LNCAP (cell line): Measurements from ENCODE around the gene RPL32.

ENCODE experiments used
- TF ChIP-seq, protein P1 (sequence below): fragments of 450-650 bp; IDR thresholded peaks from 2 replicates; pipeline ENCODE4 v1.5.1; 2017; ENCODE audit warnings: mild to moderate bottlenecking

Gene RPL32

DNA sequence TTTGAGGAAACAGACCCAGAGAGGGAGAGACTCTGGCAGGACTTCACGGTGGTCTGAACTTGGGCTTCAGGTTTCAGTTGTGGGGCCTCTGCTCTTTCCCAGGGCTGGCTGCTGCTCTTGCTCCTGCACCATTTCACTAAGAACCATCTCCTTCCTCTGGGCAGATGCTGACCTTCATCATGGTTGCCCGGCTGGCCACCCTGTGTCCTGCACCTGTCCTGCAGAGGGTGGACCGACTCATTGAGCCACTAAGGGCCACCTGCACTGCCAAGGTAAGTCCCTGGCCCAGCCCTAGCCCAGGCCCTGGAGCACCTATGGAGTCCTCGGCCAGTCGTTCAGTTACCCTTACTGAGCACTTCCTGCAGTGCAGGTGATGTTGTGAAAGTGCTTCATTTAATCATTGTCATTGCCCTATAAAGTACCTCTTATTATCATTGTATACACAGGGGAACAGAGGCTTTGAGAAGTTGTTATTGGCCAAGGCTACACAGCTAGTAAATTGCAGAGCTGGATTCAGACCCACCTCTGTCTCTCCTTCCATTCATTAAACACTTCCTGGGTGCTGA, 10.0 kb downstream of the RPL32 start:
- TF ChIP-seq, protein P1, sequence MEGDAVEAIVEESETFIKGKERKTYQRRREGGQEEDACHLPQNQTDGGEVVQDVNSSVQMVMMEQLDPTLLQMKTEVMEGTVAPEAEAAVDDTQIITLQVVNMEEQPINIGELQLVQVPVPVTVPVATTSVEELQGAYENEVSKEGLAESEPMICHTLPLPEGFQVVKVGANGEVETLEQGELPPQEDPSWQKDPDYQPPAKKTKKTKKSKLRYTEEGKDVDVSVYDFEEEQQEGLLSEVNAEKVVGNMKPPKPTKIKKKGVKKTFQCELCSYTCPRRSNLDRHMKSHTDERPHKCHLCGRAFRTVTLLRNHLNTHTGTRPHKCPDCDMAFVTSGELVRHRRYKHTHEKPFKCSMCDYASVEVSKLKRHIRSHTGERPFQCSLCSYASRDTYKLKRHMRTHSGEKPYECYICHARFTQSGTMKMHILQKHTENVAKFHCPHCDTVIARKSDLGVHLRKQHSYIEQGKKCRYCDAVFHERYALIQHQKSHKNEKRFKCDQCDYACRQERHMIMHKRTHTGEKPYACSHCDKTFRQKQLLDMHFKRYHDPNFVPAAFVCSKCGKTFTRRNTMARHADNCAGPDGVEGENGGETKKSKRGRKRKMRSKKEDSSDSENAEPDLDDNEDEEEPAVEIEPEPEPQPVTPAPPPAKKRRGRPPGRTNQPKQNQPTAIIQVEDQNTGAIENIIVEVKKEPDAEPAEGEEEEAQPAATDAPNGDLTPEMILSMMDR, result no peak

DNA sequence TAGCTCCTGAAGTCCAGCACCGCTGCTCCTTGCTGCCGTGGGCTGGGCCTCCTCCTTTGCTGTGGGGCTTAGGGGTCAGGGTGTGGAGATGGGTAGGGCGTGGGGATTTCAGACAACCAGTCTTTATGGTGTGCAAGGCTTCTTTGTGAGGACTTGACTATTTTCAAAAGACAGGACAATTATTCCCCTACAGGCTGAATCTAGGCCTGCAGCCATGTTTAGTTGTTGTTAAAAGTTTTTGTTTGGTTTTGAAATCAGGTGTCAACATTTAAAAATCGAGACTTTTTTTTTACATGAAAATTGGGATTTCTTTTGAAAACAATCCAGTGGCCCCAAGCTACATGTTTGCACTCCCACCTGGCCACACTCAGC, 10.6 kb downstream of the RPL32 start:
- TF ChIP-seq, protein P1, result no peak

DNA sequence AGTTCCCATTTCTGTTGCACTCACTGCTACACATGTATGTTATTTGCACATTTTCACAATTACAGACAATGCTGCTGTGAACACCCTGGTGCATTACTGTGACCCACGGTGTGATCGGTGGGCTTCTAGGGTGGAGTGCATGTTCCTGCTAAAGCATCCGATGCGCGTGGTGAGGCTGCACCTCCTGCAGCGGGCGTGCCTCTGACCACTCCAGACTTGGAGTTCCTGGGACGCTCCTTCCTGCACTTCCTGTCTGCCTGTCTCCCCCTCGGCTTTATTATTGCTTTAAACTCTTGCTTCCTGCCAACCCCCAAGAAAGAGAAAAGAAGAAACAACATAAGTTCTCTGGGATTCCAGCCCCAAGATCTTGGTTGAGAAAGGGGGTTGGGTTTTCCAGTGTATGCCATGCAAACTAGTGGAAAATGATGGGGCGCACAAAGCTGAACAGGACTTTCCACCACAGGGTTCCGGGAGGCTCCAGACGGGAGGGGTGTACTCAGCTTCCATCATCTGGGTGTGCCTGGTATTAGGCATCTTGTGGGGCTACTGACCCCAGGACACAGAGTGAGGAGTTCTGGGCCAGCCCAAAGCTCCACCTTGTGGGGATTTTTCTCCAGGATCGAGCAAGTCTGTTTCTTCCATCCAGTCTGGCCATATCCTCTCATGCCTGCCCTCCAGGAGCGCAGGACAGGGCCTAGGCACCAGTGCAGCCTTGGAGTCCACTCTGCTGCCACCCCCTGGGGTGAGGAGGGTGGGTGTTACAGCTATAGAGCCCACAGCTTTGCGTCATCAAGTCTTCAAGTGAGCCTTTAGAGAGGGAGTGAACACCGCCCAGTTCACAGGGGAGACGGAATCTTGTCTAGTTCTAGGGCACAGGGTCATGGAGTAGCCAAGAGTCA, 11.2 kb downstream of the RPL32 start:
- TF ChIP-seq, protein P1, result no peak

DNA sequence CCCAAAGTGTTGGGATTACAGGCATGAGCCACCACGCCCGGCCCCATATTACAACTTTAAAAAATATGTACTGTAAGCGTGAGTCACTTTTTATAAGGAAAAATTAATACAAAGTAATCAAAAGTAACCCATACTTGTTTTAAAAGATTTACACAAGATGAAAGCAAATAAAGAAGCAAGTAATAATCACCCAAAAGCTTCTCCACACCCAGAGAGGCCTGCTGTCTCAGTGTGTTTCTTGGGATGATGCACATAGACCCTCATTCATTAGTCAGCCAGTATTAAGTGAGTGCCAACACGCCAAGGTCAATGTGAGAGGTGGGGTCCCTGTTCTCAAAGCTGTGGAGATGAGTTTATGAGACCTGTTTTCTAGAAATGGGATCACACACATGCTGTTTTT, 12.0 kb downstream of the RPL32 start:
- TF ChIP-seq, protein P1, result no peak

DNA sequence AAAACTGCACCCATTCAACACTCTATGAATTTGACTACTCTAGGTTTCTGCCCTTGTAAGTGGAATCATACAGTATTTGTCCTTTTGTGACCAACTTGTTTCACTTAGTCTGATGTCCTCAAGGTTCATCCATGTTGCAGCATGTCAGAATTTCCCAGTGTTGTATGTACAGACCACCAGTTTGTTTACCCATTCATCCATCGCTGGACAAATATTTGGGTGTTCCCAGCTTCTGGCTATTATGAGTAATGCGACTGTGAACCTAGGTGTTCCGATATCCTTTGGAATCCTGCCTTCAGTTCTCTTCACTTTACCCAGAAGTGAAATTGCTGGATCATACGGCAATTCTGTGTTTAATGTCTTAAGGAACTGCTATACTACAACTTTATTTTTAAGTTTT, 12.6 kb downstream of the RPL32 start:
- TF ChIP-seq, protein P1, result no peak

DNA sequence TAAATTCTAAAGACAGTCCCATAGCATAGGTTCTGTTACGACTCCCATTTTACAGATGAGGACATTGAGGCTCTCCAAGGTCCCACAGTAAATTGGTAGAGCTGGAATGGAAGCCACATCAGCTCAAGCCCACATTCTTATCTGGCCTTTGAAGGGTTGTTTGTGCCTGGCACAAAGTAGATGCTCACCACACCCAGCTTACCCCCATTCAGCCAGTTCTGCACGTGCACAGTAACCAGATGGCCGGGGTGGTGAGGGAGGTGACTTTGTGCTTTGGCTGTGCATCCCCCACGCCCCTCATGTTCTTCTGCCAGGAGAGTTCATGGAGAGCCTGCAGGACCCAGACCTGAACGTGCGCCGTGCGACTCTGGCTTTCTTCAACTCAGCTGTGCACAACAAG, 16.2 kb downstream of the RPL32 start:
- TF ChIP-seq, protein P1, result no peak

DNA sequence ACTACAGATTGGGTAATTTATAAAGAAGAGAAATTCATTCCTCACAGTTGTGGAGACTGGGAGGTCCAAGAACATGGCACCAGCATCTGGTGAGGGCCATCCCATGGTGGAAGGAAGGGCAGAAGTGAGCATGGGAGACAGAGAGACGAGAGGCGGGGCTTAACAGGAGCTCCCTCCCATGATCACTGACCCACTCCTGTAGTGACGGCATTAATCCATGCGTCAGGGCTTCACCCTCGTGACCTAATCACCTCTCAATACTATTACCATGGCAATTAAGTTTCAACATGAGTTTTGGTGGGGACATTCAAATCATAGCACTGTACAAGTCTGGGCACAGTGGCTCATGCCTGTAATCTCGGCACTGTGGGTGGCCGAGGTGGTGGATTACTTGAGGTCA, 17.1 kb downstream of the RPL32 start:
- TF ChIP-seq, protein P1, result no peak
